ENCODE data around the gene PRDM16. TPM values are rescaled to one million over a fixed set of nuclear protein-coding genes. Genes with fewer than 3 reads are reported as not detected.

The PRDM16 gene
- total RNA-seq, 1 donor: 19.9 TPM

GRCh38 chr1:3377166-3377565, 308.2 kb downstream of the PRDM16 start:
- DNase-seq (ENCODE audit: low read depth in 2 of 3, low spot score in 2 of 3): no peak

- DNase-seq (ENCODE audit: low read depth in 2 of 3, low spot score in 2 of 3): no peak
These were observed 308.7 kb downstream of the PRDM16 start for GRCh38 chr1:3377604-3378279.

- no peak for DNase-seq (ENCODE audit: low read depth in 2 of 3, low spot score in 2 of 3)
These were observed 309.6 kb downstream of the PRDM16 start for GRCh38 chr1:3378411-3379208.

- no peak for DNase-seq (ENCODE audit: low read depth in 2 of 3, low spot score in 2 of 3)
These were observed 310.9 kb downstream of the PRDM16 start for GRCh38 chr1:3379934-3380333.

GRCh38 chr1:3380469-3380868, 311.5 kb downstream of the PRDM16 start:
- no peak for DNase-seq (ENCODE audit: low read depth in 2 of 3, low spot score in 2 of 3)

- DNase-seq (ENCODE audit: low read depth in 2 of 3, low spot score in 2 of 3): no peak
These were observed 312.9 kb downstream of the PRDM16 start for GRCh38 chr1:3381901-3382300.

GRCh38 chr1:3382326-3383057, 313.5 kb downstream of the PRDM16 start:
- DNase-seq (ENCODE audit: low read depth in 2 of 3, low spot score in 2 of 3): no peak

GRCh38 chr1:3383679-3384078, 314.7 kb downstream of the PRDM16 start:
- no peak for DNase-seq (ENCODE audit: low read depth in 2 of 3, low spot score in 2 of 3)

- DNase-seq (ENCODE audit: low read depth in 2 of 3, low spot score in 2 of 3): no peak
These were observed 315.4 kb downstream of the PRDM16 start for GRCh38 chr1:3384407-3384806.

- DNase-seq (ENCODE audit: low read depth in 2 of 3, low spot score in 2 of 3): no peak
These were observed 317.4 kb downstream of the PRDM16 start for GRCh38 chr1:3386205-3387002.

- no peak for DNase-seq (ENCODE audit: low read depth in 2 of 3, low spot score in 2 of 3)
These were observed 318.4 kb downstream of the PRDM16 start for GRCh38 chr1:3387401-3387800.

- no peak for DNase-seq (ENCODE audit: low read depth in 2 of 3, low spot score in 2 of 3)
These were observed 320.3 kb downstream of the PRDM16 start for GRCh38 chr1:3389093-3389833.

GRCh38 chr1:3390291-3390690, 321.3 kb downstream of the PRDM16 start:
- no peak for DNase-seq (ENCODE audit: low read depth in 2 of 3, low spot score in 2 of 3)

- no peak for DNase-seq (ENCODE audit: low read depth in 2 of 3, low spot score in 2 of 3)
These were observed 322.7 kb downstream of the PRDM16 start for GRCh38 chr1:3391711-3392110.

- DNase-seq (ENCODE audit: low read depth in 2 of 3, low spot score in 2 of 3): peak in 1 of 3 donors; percentile 8
These were observed 324.3 kb downstream of the PRDM16 start for GRCh38 chr1:3393024-3393986.

- no peak for DNase-seq (ENCODE audit: low read depth in 2 of 3, low spot score in 2 of 3)
These were observed 325.3 kb downstream of the PRDM16 start for GRCh38 chr1:3393987-3394920.

GRCh38 chr1:3396411-3396810, 327.4 kb downstream of the PRDM16 start:
- DNase-seq (ENCODE audit: low read depth in 2 of 3, low spot score in 2 of 3): no peak

- DNase-seq (ENCODE audit: low read depth in 2 of 3, low spot score in 2 of 3): no peak
These were observed 328.3 kb downstream of the PRDM16 start for GRCh38 chr1:3397311-3397710.
